Keratinocyte (primary cell): ENCODE results near the gene CCDC60. TPM values are rescaled to one million over a fixed set of nuclear protein-coding genes. Genes with fewer than 3 reads are reported as not detected.

Experiments used
- DNase-seq: peaks from one replicate; pipeline ENCODE4 v3.0.0-alpha.2; 2011; ENCODE audit warnings: low read depth, missing footprints, low spot score
- FAIRE-seq: peaks from 2 replicates; lab custom pipeline; 2011; peaks lifted over from hg19 to GRCh38; lab: Jason Lieb, UNC
- H2AFZ ChIP-seq: 2 replicates; pipeline ENCODE4 v1.6.0; 2012; ENCODE audit warnings: low read length, control low read depth, inconsistent platforms; ENCODE audit not compliant: control insufficient read depth
- H3K27ac ChIP-seq: 2 replicates; pipeline ENCODE4 v1.5.1; 2011; ENCODE audit warnings: low read length; ENCODE audit not compliant: control insufficient read depth, insufficient read depth
- H3K27me3 ChIP-seq: 3 replicates; pipeline ENCODE4 v1.6.0; 2011; ENCODE audit warnings: low read length; ENCODE audit not compliant: control insufficient read depth, insufficient read depth; ENCODE audit errors: extremely low read depth
- H3K36me3 ChIP-seq, 2 experiments: 2 replicates in 1 of 2; 3 replicates in 1 of 2; pipeline ENCODE4 v1.5.1; 2011; ENCODE audit warnings: low read length in 2 of 2, mild to moderate bottlenecking in 1 of 2; ENCODE audit not compliant: control insufficient read depth in 2 of 2, insufficient read depth in 2 of 2; ENCODE audit errors: extremely low read depth in 1 of 2
- H3K4me1 ChIP-seq: 3 replicates; pipeline ENCODE4 v1.5.1; 2011; ENCODE audit warnings: low read length; ENCODE audit not compliant: control insufficient read depth, insufficient read depth; ENCODE audit errors: extremely low read depth
- H3K4me2 ChIP-seq: 3 replicates; pipeline ENCODE4 v1.6.0; 2011; ENCODE audit warnings: low read depth, low read length; ENCODE audit not compliant: control insufficient read depth, insufficient read depth; ENCODE audit errors: extremely low read depth
- H3K4me3 ChIP-seq, 3 experiments: fragments of 200-600 bp in 1 of 3; sonication (generic) in 1 of 3; 2 replicates in 2 of 3; 3 replicates in 1 of 3; pipeline ENCODE4 v1.5.1; 2011 to 2016; ENCODE audit warnings: low read length in 3 of 3, mild to moderate bottlenecking in 3 of 3, control low read depth in 2 of 3, inconsistent platforms in 1 of 3, low read depth in 1 of 3, mixed read lengths in 1 of 3, mixed run types in 1 of 3, moderate library complexity in 1 of 3; ENCODE audit not compliant: control insufficient read depth in 2 of 3, insufficient read depth in 2 of 3; ENCODE audit errors: extremely low read depth in 1 of 3
- H3K79me2 ChIP-seq: 2 replicates; pipeline ENCODE4 v1.6.0; 2012; ENCODE audit warnings: low read length; ENCODE audit not compliant: control insufficient read depth, insufficient read depth
- H3K9ac ChIP-seq: 3 replicates; pipeline ENCODE4 v1.6.0; 2011; ENCODE audit warnings: low read length; ENCODE audit not compliant: control insufficient read depth, insufficient read depth; ENCODE audit errors: extremely low read depth
- H3K9me1 ChIP-seq: 3 replicates; pipeline ENCODE4 v1.6.0; 2011; ENCODE audit warnings: low read length; ENCODE audit not compliant: control insufficient read depth, insufficient read depth; ENCODE audit errors: extremely low read depth
- H3K9me3 ChIP-seq: 2 replicates; pipeline ENCODE4 v1.5.1; 2012; ENCODE audit warnings: low read depth, low read length; ENCODE audit not compliant: control insufficient read depth
- H4K20me1 ChIP-seq: 3 replicates; pipeline ENCODE4 v1.6.0; 2011; ENCODE audit warnings: low read length; ENCODE audit not compliant: control insufficient read depth, insufficient read depth; ENCODE audit errors: extremely low read depth
- CTCF ChIP-seq, 3 experiments: IDR thresholded peaks in 1 of 3; conservative IDR thresholded peaks in 1 of 3; optimal IDR thresholded peaks in 1 of 3; 2 replicates in 2 of 3; 3 replicates in 1 of 3; pipeline versions ENCODE3 to v1.5.1; 2011; ENCODE audit warnings: low read length in 3 of 3, mild to moderate bottlenecking in 3 of 3, moderate library complexity in 2 of 3, control low read depth in 1 of 3, inconsistent platforms in 1 of 3; ENCODE audit not compliant: insufficient read depth in 2 of 3; ENCODE audit errors: extremely low read depth in 1 of 3
- EZH2 ChIP-seq: IDR thresholded peaks from one replicate; pipeline ENCODE4 v1.6.1; 2012; ENCODE audit warnings: inconsistent platforms, mild to moderate bottlenecking, low read length, moderate library complexity
- dilution Hi-C: fragments of 300-500 bp; cut with MboI; formaldehyde crosslinking; loops from one replicate; pipeline ENCODE4 v1.7.0; 2020; ENCODE audit warnings: low sequenced_read_pairs; ENCODE audit not compliant: extremely low pct_ligation_motif_present
- polyA plus RNA-seq, 5 experiments: library from polyadenylated mRNA; depleted of rRNA in 3 of 5; stranded (reverse) in 3 of 5; stranded (forward) in 1 of 5; unstranded in 1 of 5; fragments of >200 nt; gene quantifications; 1 replicate in 1 of 5; 2 replicates in 3 of 5; 3 replicates in 1 of 5; pipeline versions ENCODE4 v1.2.1 to v1.2.3, GENCODE V29; 2011 to 2012; ENCODE audit warnings: missing spikeins in 2 of 5, low read depth in 1 of 5, low replicate concordance in 1 of 5

CCDC60 gene
- polyA plus RNA-seq, 1 donor (not counting 4 experiments of a cell fraction or from before 2014, with no cell fraction given): 0.09 TPM

GRCh38 chr12:119505001-119505400, 170.5 kb downstream of the CCDC60 start:
- H3K36me3 ChIP-seq: no peaks in the 10 kb centered on the region
- H3K27me3 ChIP-seq: no peaks in the 10 kb centered on the region
- H3K9ac ChIP-seq: no peak overlapping the region
- H3K4me1 ChIP-seq: no peaks in the 10 kb centered on the region
- H3K4me3 ChIP-seq: no peak overlapping the region
- TF ChIP-seq CTCF (optimal IDR thresholded peaks at IDR 0.05 in 1 of 3, IDR thresholded peaks at IDR 0.05 in 1 of 3, conservative IDR thresholded peaks at IDR 0.05 in 1 of 3; ENCODE audit: extremely low read depth in 1 of 3, insufficient read depth in 2 of 3, low read length in 3 of 3) (no peak), EZH2 (no peak)
- dilution Hi-C loops: no loop called here
- H4K20me1 ChIP-seq: no peaks in the 10 kb centered on the region
- no peak overlapping the region for H3K4me2 ChIP-seq
- no peaks in the 10 kb centered on the region for H3K9me3 ChIP-seq
- no peaks in the 10 kb centered on the region for H3K79me2 ChIP-seq
- FAIRE-seq (no peak), DNase-seq (no peak)
- no peak overlapping the region for H3K27ac ChIP-seq
- no peak overlapping the region for H2AFZ ChIP-seq
- H3K9me1 ChIP-seq: no peaks in the 10 kb centered on the region

GRCh38 chr12:119512772-119513497, 178.4 kb downstream of the CCDC60 start:
- Histone ChIP-seq H3K27me3 (no peaks in the 10 kb centered on the region), H3K4me2 (no peak overlapping the region), H3K4me3 (no peak overlapping the region), H3K9me3 (no peaks in the 10 kb centered on the region), H3K9ac (no peak overlapping the region), H3K79me2 (no peaks in the 10 kb centered on the region), H2AFZ (no peak overlapping the region), H3K9me1 (no peaks in the 10 kb centered on the region), H3K4me1 (no peaks in the 10 kb centered on the region), H4K20me1 (no peaks in the 10 kb centered on the region), H3K36me3 (no peaks in the 10 kb centered on the region), H3K27ac (no peak overlapping the region)
- no peak for TF ChIP-seq CTCF (optimal IDR thresholded peaks at IDR 0.05 in 1 of 3, IDR thresholded peaks at IDR 0.05 in 1 of 3, conservative IDR thresholded peaks at IDR 0.05 in 1 of 3; ENCODE audit: extremely low read depth in 1 of 3, insufficient read depth in 2 of 3, low read length in 3 of 3)
- TF ChIP-seq EZH2: no peak
- DNase-seq (no peak), FAIRE-seq (no peak)
- dilution Hi-C loops: no loop called here
